ENCODE measurements around the gene OLFML1. TPM values are rescaled to one million over a fixed set of nuclear protein-coding genes. Genes with fewer than 3 reads are reported as not detected.

Gene OLFML1
- total and polyA plus RNA-seq, 2 of the 13 experiments (the other 11 are each of a cell fraction or from before 2014, with no cell fraction given) = 0.89 to 0.90 TPM

GRCh38 chr11:7513234-7514098, 28.2 kb downstream of the OLFML1 start, which contains the start of gene PPFIBP2 (continued):
- TF ChIP-seq RERE (CRISPR knock-in tag; IDR thresholded peaks at IDR 0.05; ENCODE audit: low read depth) = no peak
- 0 out of 2 replicates have a peak, but pooled peaks have one; percentile 29 for TF ChIP-seq ZFP36L1 (CRISPR knock-in tag; IDR thresholded peaks at IDR 0.05)
- no peak for TF ChIP-seq ZNF207 (IDR thresholded peaks at IDR 0.05; ENCODE audit: borderline replicate concordance)
- no peak for TF ChIP-seq ZNF326 (CRISPR knock-in tag; IDR thresholded peaks at IDR 0.05; ENCODE audit: borderline replicate concordance)
- TF ChIP-seq ZNF841 (CRISPR knock-in tag; IDR thresholded peaks at IDR 0.05; ENCODE audit: borderline replicate concordance) = 0 out of 2 replicates have a peak, but pooled peaks have one; percentile 47
- no peak for TF ChIP-seq CSRNP2 (CRISPR knock-in tag; conservative IDR thresholded peaks at IDR 0.05; ENCODE audit: low read depth)
- TF ChIP-seq ZNF672 (CRISPR knock-in tag; IDR thresholded peaks at IDR 0.05) = no peak
- TF ChIP-seq NFYC (CRISPR knock-in tag; IDR thresholded peaks at IDR 0.05) = peak; percentile 24; the same call in 1 of the 2 replicates
- TF ChIP-seq BATF2 (CRISPR knock-in tag; IDR thresholded peaks at IDR 0.05) = 0 out of 2 replicates have a peak, but pooled peaks have one; percentile 23
- TF ChIP-seq NFKBIZ (CRISPR knock-in tag; IDR thresholded peaks at IDR 0.05) = no peak
- peak; percentile 68; the same call in 1 of the 2 replicates for TF ChIP-seq GABPB1 (CRISPR knock-in tag; IDR thresholded peaks at IDR 0.05)
- TF ChIP-seq SOX6 (IDR thresholded peaks at IDR 0.05) = no peak
- TF ChIP-seq SOX6 (CRISPR knock-in tag; IDR thresholded peaks at IDR 0.05) = peak; percentile 48
- peak; percentile 6 for TF ChIP-seq TBL1XR1 (IDR thresholded peaks at IDR 0.05; ENCODE audit: borderline replicate concordance, low read length, partially characterized antibody)
- TF ChIP-seq PHF8 (CRISPR knock-in tag; IDR thresholded peaks at IDR 0.05) = peak; percentile 76
- no peak for TF ChIP-seq ZBTB38 (CRISPR knock-in tag; IDR thresholded peaks at IDR 0.05)
- TF ChIP-seq PBX3 (CRISPR knock-in tag; IDR thresholded peaks at IDR 0.05; ENCODE audit: borderline replicate concordance) = peak; percentile 80; the same call in 1 of the 2 replicates
- no peak for TF ChIP-seq ZNF34 (CRISPR knock-in tag; IDR thresholded peaks at IDR 0.05; ENCODE audit: borderline replicate concordance)
- no peak for TF ChIP-seq ZNF296 (CRISPR knock-in tag; conservative IDR thresholded peaks at IDR 0.05)
- TF ChIP-seq SALL1 (CRISPR knock-in tag; IDR thresholded peaks at IDR 0.05) = peak; percentile 45
- TF ChIP-seq ZEB1 (IDR thresholded peaks at IDR 0.05; ENCODE audit: insufficient replicate concordance, low read depth) = peak; percentile 42

All from HepG2 (cell line).